Thyroid gland (tissue), 4 donors: Measurements from ENCODE around the gene NAE1. TPM values are rescaled to one million over a fixed set of nuclear protein-coding genes. Genes with fewer than 3 reads are reported as not detected.
A peak's percentile ranks its signal among the peaks of the same experiment; 100 is the strongest.

ENCODE experiments used
- DNase-seq, 2 donors: peaks; one replicate each; pipeline ENCODE4 v3.0.0-alpha.2; 2019
- H3K27ac ChIP-seq, 3 donors: fragments of 200-600 bp; sonication (generic); 1 replicate in 2 of 3; 2 replicates in 1 of 3; pipeline ENCODE4 v1.5.1; 2016 to 2019; ENCODE audit warnings: mild to moderate bottlenecking in 1 of 3, moderate library complexity in 1 of 3
- H3K27me3 ChIP-seq: fragments of 200-600 bp; sonication (generic); one replicate; pipeline ENCODE4 v1.5.1; 2019
- H3K36me3 ChIP-seq, 2 donors: fragments of 200-600 bp; sonication (generic); one replicate each; pipeline ENCODE4 v1.5.1; 2016 to 2019
- H3K4me1 ChIP-seq, 2 donors: fragments of 200-600 bp; sonication (generic); one replicate each; pipeline ENCODE4 v1.5.1; 2017 to 2019
- H3K4me3 ChIP-seq, 3 donors: fragments of 200-600 bp; sonication (generic); replicated peaks in 1 of 3; 1 replicate in 2 of 3; 2 replicates in 1 of 3; pipeline ENCODE4 v1.5.1; 2016; ENCODE audit warnings: mild to moderate bottlenecking in 1 of 3
- H3K9me3 ChIP-seq: fragments of 200-600 bp; sonication (generic); one replicate; pipeline ENCODE4 v1.5.1; 2017
- CTCF ChIP-seq, 6 experiments: fragments of 200-600 bp in 3 of 6; fragments of 450-650 bp in 3 of 6; sonication (generic) in 3 of 6; IDR thresholded peaks; one replicate each; pipeline ENCODE4 v1.5.1; 2016 to 2019; ENCODE audit warnings: antibody characterized with exemption in 6 of 6, mild to moderate bottlenecking in 2 of 6, inconsistent platforms in 1 of 6, moderate library complexity in 1 of 6
- POLR2A ChIP-seq, 2 donors: fragments of 450-650 bp; IDR thresholded peaks; one replicate each; pipeline ENCODE4 v1.6.1; 2017; ENCODE audit warnings: antibody characterized with exemption in 2 of 2, mild to moderate bottlenecking in 2 of 2, moderate library complexity in 1 of 2
- WGBS, 2 donors: methylation state at CpG; one replicate each; pipeline ENCODE4 v1.1.5; 2017; 5-methylcytosine and 5-hydroxymethylcytosine counted together
- intact Hi-C: fragments of 100-400 bp; cut with DNase I; formaldehyde crosslinking; loops from one replicate; pipeline ENCODE4 v1.15.1; 2023
- total RNA-seq, 4 donors: library from RNA; depleted of rRNA; stranded (reverse); fragments of >200 nt; gene quantifications; one replicate each; pipeline ENCODE4 v1.2.3, GENCODE V29; 2016

NAE1 gene
- total RNA-seq, 4 donors from 2014 or later, result 51.0 to 75.0 (median 61.2) TPM

DNA sequence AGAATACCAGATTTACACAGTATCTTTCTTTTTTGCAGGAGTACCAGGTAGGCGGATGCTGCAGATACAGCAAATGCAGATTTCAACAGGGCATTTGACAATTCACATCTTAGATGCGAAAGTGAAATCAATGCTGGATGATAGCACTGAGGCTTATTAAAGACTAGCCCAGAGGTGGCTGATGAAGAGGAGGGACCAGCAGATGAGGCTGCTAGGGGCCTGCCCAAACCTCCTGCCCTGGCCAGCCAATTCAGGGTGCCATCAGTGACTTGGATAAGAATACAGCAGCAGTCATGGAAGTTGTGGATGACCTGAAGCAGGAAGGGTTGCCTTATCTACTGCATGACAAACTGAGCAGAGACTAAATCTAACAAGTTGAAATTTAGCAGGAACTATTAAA lies 77.8 kb downstream of the NAE1 start:
- peaks cover 3 to 9% of the 10 kb centered on the region in 2 donors for H3K36me3 ChIP-seq
- peaks cover 21 to 23% of the 10 kb centered on the region in 2 donors for H3K4me1 ChIP-seq
- H3K27me3 ChIP-seq, result no peaks in the 10 kb centered on the region
- peak overlapping the region in 1 of 3 donors; percentile 84 for H3K27ac ChIP-seq
- no peak for DNase-seq
- H3K4me3 ChIP-seq, result no peak overlapping the region
- intact Hi-C loops, result loop anchor here (5.0 kb wide), 1 partner anchor 101 kb away; no protein-coding TSS in a partner anchor
- WGBS, 2 donors, result 100% methylated on average over 2 of the region's 2 CpGs
- H3K9me3 ChIP-seq, result no peaks in the 10 kb centered on the region
- TF ChIP-seq POLR2A (IDR thresholded peaks at IDR 0.05) (no peak), CTCF (IDR thresholded peaks at IDR 0.05) (no peak)

Other genes starting within 250 kb of the NAE1 start
- 10 to 100 TPM in 3 of 4 donors, 1 to 10 TPM in 1; 5.9 to 32.0 (median 21.3) TPM for gene CMTM3, start 226.3 kb downstream of the NAE1 start, total RNA-seq
- 100 to 1,000 TPM; 170 to 246 (median 201) TPM for gene CMTM4, start 134.2 kb downstream of the NAE1 start, total RNA-seq
- 100 to 1,000 TPM; 162 to 332 (median 195) TPM for gene DYNC1LI2, start 79.4 kb downstream of the NAE1 start, total RNA-seq
- gene TERB1, start 29.4 kb downstream of the NAE1 start, total RNA-seq, result 1 to 10 TPM in 1 of 4 donors, under 1 TPM in 1, not detected in 2; 0.27 to 2.1 TPM
- under 1 TPM in 1 of 4 donors, not detected in 3; 0.46 TPM for gene CA7, start 13.4 kb upstream of the NAE1 start, total RNA-seq
- gene PDP2, start 49.5 kb upstream of the NAE1 start, total RNA-seq, result 10 to 100 TPM; 10.7 to 34.5 (median 26.9) TPM
- 100 to 1,000 TPM in 3 of 4 donors, 10 to 100 TPM in 1; 43.1 to 166 (median 134) TPM for gene CDH16, start 87.9 kb upstream of the NAE1 start, total RNA-seq
- gene RRAD, start 94.6 kb upstream of the NAE1 start, total RNA-seq, result 10 to 100 TPM in 3 of 4 donors, 1 to 10 TPM in 1; 6.1 to 15.6 (median 10.9) TPM
- 100 to 1,000 TPM in 1 of 4 donors, 10 to 100 TPM in 3; 29.4 to 113 (median 48.3) TPM for gene CIAO2B, start 103.4 kb upstream of the NAE1 start, total RNA-seq
- 10 to 100 TPM; 49.7 to 69.4 (median 53.6) TPM for gene CES2, start 104.5 kb upstream of the NAE1 start, total RNA-seq
- gene CES3, start 130.3 kb upstream of the NAE1 start, total RNA-seq, result 1 to 10 TPM in 1 of 4 donors, under 1 TPM in 2, not detected in 1; 0.13 to 1.3 (median 0.22) TPM
- 10 to 100 TPM; 10.9 to 15.7 (median 12.8) TPM for gene CES4A, start 157.6 kb upstream of the NAE1 start, total RNA-seq
- gene CBFB, start 198.2 kb upstream of the NAE1 start, total RNA-seq, result 10 to 100 TPM; 31.0 to 60.0 (median 41.5) TPM